Occipital lobe (tissue), 2 donors: ENCODE results near the gene YAF2. TPM values are rescaled to one million over a fixed set of nuclear protein-coding genes. Genes with fewer than 3 reads are reported as not detected.

Experiments used
- DNase-seq: peaks from one replicate; lab custom pipeline; 2025; lab: John Stamatoyannopoulos, UW
- total RNA-seq: library from RNA; depleted of rRNA; stranded (reverse); fragments of >200 nt; gene quantifications from one replicate; pipeline ENCODE4 v1.2.3, GENCODE V29; 2014

Gene YAF2
- total RNA-seq = 53.5 TPM

GRCh38 chr12:42238240-42239140, at the start of gene YAF2:
TSS of gene YAF2 (minus strand) at chr12:42238248. CDS start at chr12:42238180, 68 bp downstream.
- DNase-seq = peak; percentile 87

- DNase-seq = no peak
Observed at GRCh38 chr12:42286741-42287140, 48.7 kb upstream of the YAF2 start.

GRCh38 chr12:42285431-42285830, 47.4 kb upstream of the YAF2 start:
- no peak for DNase-seq

GRCh38 chr12:42284876-42285275, 46.8 kb upstream of the YAF2 start:
- DNase-seq = no peak

GRCh38 chr12:42284157-42284556, 46.1 kb upstream of the YAF2 start:
- no peak for DNase-seq

- DNase-seq = no peak
Observed at GRCh38 chr12:42283739-42284138, 45.7 kb upstream of the YAF2 start.

GRCh38 chr12:42282294-42282693, 44.2 kb upstream of the YAF2 start:
- no peak for DNase-seq

- DNase-seq = no peak
Observed at GRCh38 chr12:42281844-42282243, 43.8 kb upstream of the YAF2 start.

- DNase-seq = no peak
Observed at GRCh38 chr12:42281278-42281677, 43.2 kb upstream of the YAF2 start.

- no peak for DNase-seq
Observed at GRCh38 chr12:42278128-42278510, 40.1 kb upstream of the YAF2 start.

GRCh38 chr12:42277396-42278127, 39.5 kb upstream of the YAF2 start:
- DNase-seq = no peak

GRCh38 chr12:42275499-42275898, 37.5 kb upstream of the YAF2 start:
- no peak for DNase-seq

- no peak for DNase-seq
Observed at GRCh38 chr12:42273706-42274105, 35.7 kb upstream of the YAF2 start.

GRCh38 chr12:42270596-42270995, 32.5 kb upstream of the YAF2 start:
- DNase-seq = no peak

- DNase-seq = no peak
Observed at GRCh38 chr12:42267413-42268190, 29.6 kb upstream of the YAF2 start.

- DNase-seq = no peak
Observed at GRCh38 chr12:42266579-42267230, 28.7 kb upstream of the YAF2 start.

- DNase-seq = no peak
Observed at GRCh38 chr12:42262271-42262670, 24.2 kb upstream of the YAF2 start.

- no peak for DNase-seq
Observed at GRCh38 chr12:42261708-42262107, 23.7 kb upstream of the YAF2 start.

- DNase-seq = no peak
Observed at GRCh38 chr12:42260518-42260917, 22.5 kb upstream of the YAF2 start.

- DNase-seq = no peak
Observed at GRCh38 chr12:42259699-42260098, 21.7 kb upstream of the YAF2 start.

GRCh38 chr12:42255866-42256261, 17.8 kb upstream of the YAF2 start:
- no peak for DNase-seq
